Measurements from ENCODE around the gene KIAA0825. TPM values are rescaled to one million over a fixed set of nuclear protein-coding genes. Genes with fewer than 3 reads are reported as not detected.

The KIAA0825 gene
- total and polyA plus RNA-seq, 2 experiments from 2014 or later, result 3.0 to 7.0 TPM

GRCh38 chr5:94218374-94218773 is 400.0 kb downstream of the KIAA0825 start:
- H4K20me1 ChIP-seq (ENCODE audit: insufficient read depth), result no peaks in the 10 kb centered on the region
- peaks cover 23% of the 10 kb centered on the region for H3F3A ChIP-seq (ENCODE audit: insufficient read depth)
- peak overlapping the region; percentile 36 for H3K4me3 ChIP-seq
- no peaks in the 10 kb centered on the region for H3K36me3 ChIP-seq (ENCODE audit: low read depth)
- peak overlapping the region; percentile 65 for H3K4me2 ChIP-seq (ENCODE audit: unreplicated experiment)
- peak overlapping the region; percentile 78 for H3K27ac ChIP-seq
- peak; percentile 88 for DNase-seq
- peaks cover 6% of the 10 kb centered on the region; the same call in 1 of the 2 replicates for H3K9me2 ChIP-seq (ENCODE audit: insufficient read depth)
- peaks cover 24% of the 10 kb centered on the region for H3K4me1 ChIP-seq (ENCODE audit: insufficient read depth)
- no peak overlapping the region for H2AFZ ChIP-seq
- TF ChIP-seq EZH2phosphoT487 (IDR thresholded peaks at IDR 0.05; ENCODE audit: insufficient read depth, low read depth) (no peak), EZH2 (IDR thresholded peaks at IDR 0.05; ENCODE audit: insufficient read depth, poor library complexity, severe bottlenecking) (no peak)
- no peaks in the 10 kb centered on the region for H3K27me3 ChIP-seq (replicated peaks; ENCODE audit: insufficient read depth)
- H3K79me2 ChIP-seq (ENCODE audit: insufficient read depth), result no peaks in the 10 kb centered on the region
- H3K9ac ChIP-seq, result no peak overlapping the region
- in situ Hi-C loops (cut with MboI), result no loop called here
- no peaks in the 10 kb centered on the region for H3K9me3 ChIP-seq (ENCODE audit: low read depth)

- no peaks in the 10 kb centered on the region for H3K27me3 ChIP-seq (replicated peaks; ENCODE audit: insufficient read depth)
- no peak overlapping the region for H2AFZ ChIP-seq
- no peaks in the 10 kb centered on the region for H3K79me2 ChIP-seq (ENCODE audit: insufficient read depth)
- DNase-seq, result peak; percentile 45
- H3K27ac ChIP-seq, result peak overlapping the region; percentile 78
- TF ChIP-seq EZH2 (IDR thresholded peaks at IDR 0.05; ENCODE audit: insufficient read depth, poor library complexity, severe bottlenecking), result no peak
- TF ChIP-seq EZH2phosphoT487 (IDR thresholded peaks at IDR 0.05; ENCODE audit: insufficient read depth, low read depth), result no peak
- no peaks in the 10 kb centered on the region for H3K9me3 ChIP-seq (ENCODE audit: low read depth)
- peak overlapping the region; percentile 36 for H3K4me3 ChIP-seq
- in situ Hi-C loops (cut with MboI), result no loop called here
- WGBS, 2 experiments (ENCODE audit: low coverage in 1 of 2, low lambda C conversion rate in 2 of 2, missing lambda C conversion rate in 2 of 2), result 48 to 50% methylated on average over 3 of the region's 3 CpGs
- no peak overlapping the region for H3K9ac ChIP-seq
- H3K4me2 ChIP-seq (ENCODE audit: unreplicated experiment), result peak overlapping the region; percentile 65
- peaks cover 6% of the 10 kb centered on the region; the same call in 1 of the 2 replicates for H3K9me2 ChIP-seq (ENCODE audit: insufficient read depth)
- H3F3A ChIP-seq (ENCODE audit: insufficient read depth), result peaks cover 23% of the 10 kb centered on the region
- peaks cover 24% of the 10 kb centered on the region for H3K4me1 ChIP-seq (ENCODE audit: insufficient read depth)
- no peaks in the 10 kb centered on the region for H4K20me1 ChIP-seq (ENCODE audit: insufficient read depth)
- H3K36me3 ChIP-seq (ENCODE audit: low read depth), result no peaks in the 10 kb centered on the region
Observed at GRCh38 chr5:94217745-94218144, 400.7 kb downstream of the KIAA0825 start.

DNA sequence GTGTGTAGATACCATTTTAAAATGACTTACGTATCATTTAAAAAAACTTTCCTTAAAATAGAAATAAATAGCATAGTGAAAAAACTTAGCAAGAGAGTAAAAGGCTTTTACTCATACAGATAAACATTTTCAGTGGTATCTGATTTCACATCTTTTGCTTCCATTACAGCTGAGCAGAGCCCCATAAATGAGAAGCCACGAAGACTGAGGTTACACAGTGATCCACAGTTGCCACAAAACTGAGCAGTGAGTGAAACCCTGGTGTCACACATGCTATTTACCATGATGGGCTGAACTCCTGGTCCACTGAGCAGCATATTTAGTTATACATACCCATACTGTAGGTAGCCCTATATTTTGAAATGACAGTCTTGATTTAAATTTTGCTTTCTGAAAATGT is 401.2 kb downstream of the KIAA0825 start:
- Histone ChIP-seq H3K9me2 (ENCODE audit: insufficient read depth) (peaks cover 6% of the 10 kb centered on the region; the same call in 1 of the 2 replicates), H3K9me3 (ENCODE audit: low read depth) (no peaks in the 10 kb centered on the region), H3K9ac (no peak overlapping the region), H3F3A (ENCODE audit: insufficient read depth) (peaks cover 23% of the 10 kb centered on the region), H3K4me3 (no peak overlapping the region), H3K79me2 (ENCODE audit: insufficient read depth) (no peaks in the 10 kb centered on the region), H3K27ac (peak overlapping the region; percentile 78), H4K20me1 (ENCODE audit: insufficient read depth) (no peaks in the 10 kb centered on the region), H3K4me1 (ENCODE audit: insufficient read depth) (peaks cover 24% of the 10 kb centered on the region), H3K36me3 (ENCODE audit: low read depth) (no peaks in the 10 kb centered on the region), H2AFZ (no peak overlapping the region; the same call in 1 of the 2 replicates), H3K4me2 (ENCODE audit: unreplicated experiment) (peak overlapping the region; percentile 65), H3K27me3 (replicated peaks; ENCODE audit: insufficient read depth) (no peaks in the 10 kb centered on the region)
- DNase-seq, result peak; percentile 8
- in situ Hi-C loops (cut with MboI), result no loop called here
- 74 to 75% methylated on average over 2 of the region's 2 CpGs for WGBS, 2 experiments (ENCODE audit: low coverage in 1 of 2, low lambda C conversion rate in 2 of 2, missing lambda C conversion rate in 2 of 2)
- no peak for TF ChIP-seq EZH2 (IDR thresholded peaks at IDR 0.05; ENCODE audit: insufficient read depth, poor library complexity, severe bottlenecking)
- no peak for TF ChIP-seq EZH2phosphoT487 (IDR thresholded peaks at IDR 0.05; ENCODE audit: insufficient read depth, low read depth)

- TF ChIP-seq EZH2phosphoT487 (IDR thresholded peaks at IDR 0.05; ENCODE audit: insufficient read depth, low read depth) (no peak), EZH2 (IDR thresholded peaks at IDR 0.05; ENCODE audit: insufficient read depth, poor library complexity, severe bottlenecking) (no peak)
- in situ Hi-C loops (cut with MboI), result no loop called here
- Histone ChIP-seq H3K27ac (no peak overlapping the region), H3K36me3 (ENCODE audit: low read depth) (no peaks in the 10 kb centered on the region), H3K9ac (no peak overlapping the region), H2AFZ (no peak overlapping the region), H3F3A (ENCODE audit: insufficient read depth) (peaks cover 10% of the 10 kb centered on the region), H3K9me2 (ENCODE audit: insufficient read depth) (peaks cover 6% of the 10 kb centered on the region; the same call in 1 of the 2 replicates), H3K27me3 (replicated peaks; ENCODE audit: insufficient read depth) (no peaks in the 10 kb centered on the region), H3K4me3 (no peak overlapping the region), H4K20me1 (ENCODE audit: insufficient read depth) (no peaks in the 10 kb centered on the region), H3K9me3 (ENCODE audit: low read depth) (no peaks in the 10 kb centered on the region), H3K79me2 (ENCODE audit: insufficient read depth) (no peaks in the 10 kb centered on the region), H3K4me1 (ENCODE audit: insufficient read depth) (peaks cover 13% of the 10 kb centered on the region), H3K4me2 (ENCODE audit: unreplicated experiment) (no peak overlapping the region)
- WGBS, 2 experiments (ENCODE audit: low coverage in 1 of 2, low lambda C conversion rate in 2 of 2, missing lambda C conversion rate in 2 of 2), result 0% methylated on average over 1 of the region's 1 CpG
- no peak for DNase-seq
Observed at GRCh38 chr5:94212476-94212875, 405.9 kb downstream of the KIAA0825 start.
